Stomach (tissue), 4 donors: ENCODE data around the gene MRC1.

ENCODE experiments used
- CTCF ChIP-seq, 7 experiments: fragments of 450-650 bp in 4 of 7; fragments of 200-600 bp in 3 of 7; sonication (generic) in 3 of 7; IDR thresholded peaks; one replicate each; pipeline ENCODE4 v1.5.1; 2016 to 2019; ENCODE audit warnings: antibody characterized with exemption in 7 of 7, control low read depth in 2 of 7, mild to moderate bottlenecking in 1 of 7
- POLR2AphosphoS5 ChIP-seq, 3 donors: sonication (generic); formaldehyde crosslinking; IDR thresholded peaks; one replicate each; pipeline ENCODE4 v1.6.1; 2016; ENCODE audit warnings: antibody characterized with exemption in 3 of 3

DNA sequence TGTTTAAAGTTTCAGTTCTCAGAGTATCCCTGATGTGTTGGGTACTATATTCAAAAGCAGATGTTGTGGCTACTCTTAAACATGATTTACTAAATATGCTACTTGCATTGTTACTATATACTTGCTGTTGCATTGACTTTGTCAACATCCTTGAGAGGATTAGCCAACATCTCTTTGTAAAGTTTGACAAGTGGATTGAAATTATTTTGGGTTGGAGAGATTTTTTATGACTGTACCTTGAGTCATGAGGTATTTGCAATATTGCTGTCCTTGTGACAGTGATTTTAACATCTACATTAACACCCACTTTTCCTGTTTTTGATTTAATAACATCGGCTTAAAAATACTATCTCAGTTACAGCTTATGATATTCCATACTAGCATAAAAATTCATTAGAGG is 31.9 kb downstream of the MRC1 start:
- no peak for TF ChIP-seq CTCF (IDR thresholded peaks at IDR 0.05)
- no peak for TF ChIP-seq POLR2AphosphoS5 (IDR thresholded peaks at IDR 0.05)
